ENCODE results near the gene MYG1. TPM values are rescaled to one million over a fixed set of nuclear protein-coding genes. Genes with fewer than 3 reads are reported as not detected.

MYG1 gene
- total RNA-seq, 1 experiment from 2014 or later: 79.8 TPM

DNA sequence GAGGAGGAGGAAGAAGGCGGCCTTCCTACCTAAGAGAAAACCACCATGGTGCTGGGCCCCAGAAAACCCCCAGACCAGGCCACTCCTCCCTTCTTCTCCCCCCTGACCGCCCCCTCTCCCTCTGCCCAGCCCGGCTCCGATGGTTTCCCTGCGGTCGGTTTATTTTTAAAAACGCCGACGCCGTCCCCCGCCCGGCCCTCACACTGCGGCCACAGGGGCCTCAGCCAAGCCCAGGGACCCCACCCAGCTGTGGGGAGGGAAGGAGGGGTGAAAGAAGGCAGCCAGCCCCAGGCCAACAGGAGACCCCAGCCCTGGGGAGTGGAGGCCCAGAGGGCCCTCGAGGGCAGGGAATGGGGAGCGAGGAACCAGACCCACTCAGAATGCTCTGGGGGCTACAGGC lies 33.2 kb downstream of the MYG1 start:
- no peak overlapping the region for H3K4me3 Mint-ChIP-seq (ENCODE audit: unreplicated experiment)
- H3K27me3 Mint-ChIP-seq (ENCODE audit: insufficient read depth, unreplicated experiment): peaks cover 30% of the 10 kb centered on the region
- ChIA-PET CTCF (interaction anchor here (0.6 to 1.9 kb wide), 5 partner anchors 9 to 142 kb away, joined by 3 to 7 read pairs (median 4); no protein-coding TSS in a partner anchor), POLR2A (interaction anchor here (0.7 to 1.1 kb wide), 3 partner anchors 9 to 109 kb away, joined by 3 to 4 read pairs (median 3); partner anchors contain the start of gene PRR13)
- TF ChIP-seq, protein P1, sequence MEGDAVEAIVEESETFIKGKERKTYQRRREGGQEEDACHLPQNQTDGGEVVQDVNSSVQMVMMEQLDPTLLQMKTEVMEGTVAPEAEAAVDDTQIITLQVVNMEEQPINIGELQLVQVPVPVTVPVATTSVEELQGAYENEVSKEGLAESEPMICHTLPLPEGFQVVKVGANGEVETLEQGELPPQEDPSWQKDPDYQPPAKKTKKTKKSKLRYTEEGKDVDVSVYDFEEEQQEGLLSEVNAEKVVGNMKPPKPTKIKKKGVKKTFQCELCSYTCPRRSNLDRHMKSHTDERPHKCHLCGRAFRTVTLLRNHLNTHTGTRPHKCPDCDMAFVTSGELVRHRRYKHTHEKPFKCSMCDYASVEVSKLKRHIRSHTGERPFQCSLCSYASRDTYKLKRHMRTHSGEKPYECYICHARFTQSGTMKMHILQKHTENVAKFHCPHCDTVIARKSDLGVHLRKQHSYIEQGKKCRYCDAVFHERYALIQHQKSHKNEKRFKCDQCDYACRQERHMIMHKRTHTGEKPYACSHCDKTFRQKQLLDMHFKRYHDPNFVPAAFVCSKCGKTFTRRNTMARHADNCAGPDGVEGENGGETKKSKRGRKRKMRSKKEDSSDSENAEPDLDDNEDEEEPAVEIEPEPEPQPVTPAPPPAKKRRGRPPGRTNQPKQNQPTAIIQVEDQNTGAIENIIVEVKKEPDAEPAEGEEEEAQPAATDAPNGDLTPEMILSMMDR (IDR thresholded peaks at IDR 0.05; ENCODE audit: unreplicated experiment): no peak
- H3K36me3 Mint-ChIP-seq (ENCODE audit: insufficient read depth, unreplicated experiment): peaks cover 7% of the 10 kb centered on the region
- no peaks in the 10 kb centered on the region for H3K9me3 Mint-ChIP-seq (ENCODE audit: unreplicated experiment)
- H3K4me1 Mint-ChIP-seq (ENCODE audit: insufficient read depth, unreplicated experiment): peaks cover 3% of the 10 kb centered on the region
- no peak for DNase-seq (ENCODE audit: unreplicated experiment)
- H3K27ac Mint-ChIP-seq (ENCODE audit: low read depth, unreplicated experiment): no peak overlapping the region
- BruUV-seq (replicated peaks): no TSS peak
- intact Hi-C loops (cut with micrococcal nuclease): no loop called here

DNA sequence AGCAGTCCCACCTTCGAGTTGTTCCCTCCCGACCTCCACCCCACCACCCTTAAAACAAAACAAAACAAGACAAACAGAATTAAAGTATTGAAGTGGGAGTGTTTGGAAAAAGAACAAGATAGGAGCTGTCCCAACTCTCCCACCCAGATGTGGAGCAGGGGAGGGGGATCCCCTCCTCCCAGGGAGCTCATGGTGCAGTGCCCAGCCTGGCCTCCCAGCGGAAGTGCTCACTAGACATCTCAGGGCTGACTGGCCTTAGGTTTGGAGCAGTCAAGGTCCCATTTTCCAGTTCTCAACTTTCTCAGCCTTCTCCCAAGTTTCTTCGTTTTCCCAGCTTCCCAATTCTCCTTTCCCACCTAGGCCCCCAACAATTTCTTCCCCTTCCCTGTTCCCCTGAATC lies 33.8 kb downstream of the MYG1 start:
- intact Hi-C loops (cut with micrococcal nuclease): no loop called here
- no TSS peak for BruUV-seq (replicated peaks)
- H3K27ac Mint-ChIP-seq (ENCODE audit: low read depth, unreplicated experiment): no peak overlapping the region

DNA sequence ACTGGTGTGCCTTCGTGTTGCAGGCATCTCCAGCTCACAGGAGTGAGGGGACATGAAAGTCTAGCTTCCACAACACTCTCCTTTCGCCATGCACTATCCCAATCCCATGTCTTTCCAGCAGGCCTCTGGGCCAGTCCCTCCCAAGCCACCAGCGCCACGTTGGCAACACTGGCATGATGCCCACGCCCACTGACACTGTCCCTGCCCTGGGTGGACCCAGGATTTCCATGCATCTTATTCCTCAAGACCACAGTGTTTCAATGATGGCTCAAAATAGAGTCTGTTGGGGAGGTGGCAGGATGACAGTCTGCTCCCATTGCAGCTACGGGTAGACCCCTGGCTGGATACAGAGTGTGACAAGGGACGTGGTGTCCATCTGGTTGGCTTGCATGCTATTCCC lies 34.4 kb downstream of the MYG1 start:
- Mint-ChIP-seq H3K27me3 (ENCODE audit: insufficient read depth, unreplicated experiment) (peaks cover 41% of the 10 kb centered on the region), H3K4me3 (ENCODE audit: unreplicated experiment) (no peak overlapping the region), H3K27ac (ENCODE audit: low read depth, unreplicated experiment) (no peak overlapping the region), H3K9me3 (ENCODE audit: unreplicated experiment) (no peaks in the 10 kb centered on the region), H3K36me3 (ENCODE audit: insufficient read depth, unreplicated experiment) (peaks cover 7% of the 10 kb centered on the region), H3K4me1 (ENCODE audit: insufficient read depth, unreplicated experiment) (peaks cover 6% of the 10 kb centered on the region)
- DNase-seq (ENCODE audit: unreplicated experiment): no peak
- TF ChIP-seq, protein P1 (IDR thresholded peaks at IDR 0.05; ENCODE audit: unreplicated experiment): no peak
- ChIA-PET POLR2A (interaction anchor here (0.6 kb wide), 1 partner anchor 20 kb away, joined by 4 read pairs; no protein-coding TSS in a partner anchor), CTCF (interaction anchor here (0.6 to 2.4 kb wide), 5 partner anchors 9 to 175 kb away, joined by 3 to 8 read pairs (median 7); no protein-coding TSS in a partner anchor)
- BruUV-seq (replicated peaks): no TSS peak
- intact Hi-C loops (cut with micrococcal nuclease): no loop called here

More for the DNA sequence above, 33.8 kb downstream of the MYG1 start:
- DNase-seq (ENCODE audit: unreplicated experiment): no peak
- H3K4me3 Mint-ChIP-seq (ENCODE audit: unreplicated experiment): no peak overlapping the region
- ChIA-PET CTCF (interaction anchor here (0.6 to 1.9 kb wide), 5 partner anchors 12 to 175 kb away, joined by 3 to 7 read pairs (median 3); no protein-coding TSS in a partner anchor), POLR2A (interaction anchor here (1.1 kb wide), 1 partner anchor 11 kb away, joined by 3 read pairs; no protein-coding TSS in a partner anchor)
- H3K9me3 Mint-ChIP-seq (ENCODE audit: unreplicated experiment): no peaks in the 10 kb centered on the region
- peaks cover 6% of the 10 kb centered on the region for H3K4me1 Mint-ChIP-seq (ENCODE audit: insufficient read depth, unreplicated experiment)
- TF ChIP-seq, protein P1 (IDR thresholded peaks at IDR 0.05; ENCODE audit: unreplicated experiment): no peak
- peaks cover 7% of the 10 kb centered on the region for H3K36me3 Mint-ChIP-seq (ENCODE audit: insufficient read depth, unreplicated experiment)
- H3K27me3 Mint-ChIP-seq (ENCODE audit: insufficient read depth, unreplicated experiment): peaks cover 36% of the 10 kb centered on the region

DNA sequence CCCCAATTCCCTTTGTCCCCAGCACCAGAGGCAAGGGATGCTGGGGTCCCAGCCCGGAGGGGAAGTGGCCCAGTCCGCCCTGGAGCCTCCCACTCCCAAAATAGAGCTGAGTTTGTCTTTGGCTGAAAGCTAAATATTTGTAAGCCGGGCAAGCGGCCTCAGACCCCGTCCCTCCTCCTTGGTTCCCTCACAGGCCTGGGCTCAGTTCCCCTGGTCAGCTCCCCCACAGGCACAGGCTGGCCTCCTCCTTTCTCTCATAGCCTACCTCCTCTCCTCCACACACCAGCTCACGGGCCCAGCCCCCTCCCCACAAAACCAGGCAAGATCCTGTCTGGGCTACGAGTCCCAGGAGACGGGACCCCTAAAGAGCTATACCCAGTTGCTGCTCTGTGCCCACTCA lies 35.3 kb downstream of the MYG1 start:
- no TSS peak for BruUV-seq (replicated peaks)
- H3K4me1 Mint-ChIP-seq (ENCODE audit: insufficient read depth, unreplicated experiment): peaks cover 6% of the 10 kb centered on the region
- no peak overlapping the region for H3K27ac Mint-ChIP-seq (ENCODE audit: low read depth, unreplicated experiment)
- ChIA-PET CTCF (interaction anchor here (0.7 to 2.4 kb wide), 6 partner anchors 10 to 87 kb away, joined by 3 to 9 read pairs (median 4); partner anchors contain the start of gene AAAS), POLR2A (interaction anchor here (0.7 kb wide), 2 partner anchors 10 to 17 kb away, joined by 3 read pairs; no protein-coding TSS in a partner anchor)
- no peaks in the 10 kb centered on the region for H3K9me3 Mint-ChIP-seq (ENCODE audit: unreplicated experiment)
- peaks cover 7% of the 10 kb centered on the region for H3K36me3 Mint-ChIP-seq (ENCODE audit: insufficient read depth, unreplicated experiment)
- H3K4me3 Mint-ChIP-seq (ENCODE audit: unreplicated experiment): no peak overlapping the region
- TF ChIP-seq, protein P1 (IDR thresholded peaks at IDR 0.05; ENCODE audit: unreplicated experiment): no peak
- DNase-seq (ENCODE audit: unreplicated experiment): no peak
- intact Hi-C loops (cut with micrococcal nuclease): no loop called here
- peaks cover 47% of the 10 kb centered on the region for H3K27me3 Mint-ChIP-seq (ENCODE audit: insufficient read depth, unreplicated experiment)

All from MCF 10A (cell line).